Endodermal cell (in vitro differentiated cells): ENCODE results near the gene LSAMP. TPM values are rescaled to one million over a fixed set of nuclear protein-coding genes. Genes with fewer than 3 reads are reported as not detected.

ENCODE experiments used
- DNase-seq: peaks from one replicate; pipeline ENCODE4 v3.0.0-alpha.2; 2017
- H3K27ac ChIP-seq: 2 replicates; pipeline ENCODE4 v1.5.1; 2013; ENCODE audit warnings: mild to moderate bottlenecking, low read depth, low read length, moderate library complexity
- H3K27me3 ChIP-seq: 2 replicates; pipeline ENCODE4 v1.6.1; 2013; ENCODE audit warnings: mild to moderate bottlenecking, low read length, moderate library complexity; ENCODE audit not compliant: insufficient read depth, control insufficient read depth, poor library complexity, severe bottlenecking
- H3K36me3 ChIP-seq: 2 replicates; pipeline ENCODE4 v1.7.0; 2013; ENCODE audit warnings: mild to moderate bottlenecking, low read length, moderate library complexity; ENCODE audit not compliant: control insufficient read depth, insufficient read depth
- H3K4me1 ChIP-seq: one replicate; pipeline ENCODE4 v1.7.0; 2013; ENCODE audit warnings: low read length; ENCODE audit not compliant: control insufficient read depth, insufficient read depth
- H3K4me3 ChIP-seq: 2 replicates; pipeline ENCODE4 v1.5.1; 2013; ENCODE audit warnings: mild to moderate bottlenecking, low read length, moderate library complexity
- H3K9ac ChIP-seq: 2 replicates; pipeline ENCODE4 v1.6.1; 2013; ENCODE audit warnings: mild to moderate bottlenecking, low read length, moderate library complexity; ENCODE audit not compliant: poor library complexity, severe bottlenecking; ENCODE audit errors: extremely low read depth
- H3K9me3 ChIP-seq: 2 replicates; pipeline ENCODE4 v1.6.1; 2013; ENCODE audit warnings: mild to moderate bottlenecking, low read length, moderate library complexity; ENCODE audit not compliant: control insufficient read depth
- H3K27ac Mint-ChIP-seq: 2 replicates; pipeline ENCODE4 v1.8.0; 2020; ENCODE audit warnings: mixed read lengths
- H3K27me3 Mint-ChIP-seq: 2 replicates; pipeline ENCODE4 v1.8.0; 2021; ENCODE audit warnings: mild to moderate bottlenecking, mixed read lengths; ENCODE audit not compliant: insufficient read depth
- H3K36me3 Mint-ChIP-seq: 2 replicates; pipeline ENCODE4 v1.8.0; 2020; ENCODE audit warnings: low read depth, mixed read lengths
- H3K4me1 Mint-ChIP-seq: 2 replicates; pipeline ENCODE4 v1.8.0; 2020; ENCODE audit warnings: mixed read lengths
- H3K4me3 Mint-ChIP-seq: 2 replicates; pipeline ENCODE4 v1.8.0; 2020; ENCODE audit warnings: mild to moderate bottlenecking, moderate library complexity, mixed read lengths
- H3K9me3 Mint-ChIP-seq: 2 replicates; pipeline ENCODE4 v1.8.0; 2020; ENCODE audit warnings: mild to moderate bottlenecking, mixed read lengths
- WGBS, 2 experiments: methylation state at CpG; one replicate each; pipeline versions ENCODE4 v1.1.5 to v1.1.7; 2013; ENCODE audit warnings: missing lambda C conversion rate in 2 of 2, mixed read lengths in 1 of 2; ENCODE audit not compliant: insufficient coverage in 1 of 2, insufficient read length in 1 of 2; 5-methylcytosine and 5-hydroxymethylcytosine counted together
- total RNA-seq, 2 donors: library from RNA; stranded (reverse); fragmentation: NEBNext Ultra II Directional in 1 of 2; extraction: Animal tissue kit (Norgen Biotek cat#: 25700) in 1 of 2; gene quantifications; 2 replicates in 1 of 2; 3 replicates in 1 of 2; pipeline ENCODE4 v1.2.1, GENCODE V29; 2021
- TF ChIP-seq, protein P1 (sequence below): fragments of 200-600 bp; sonication (generic); conservative IDR thresholded peaks from 2 replicates; pipeline ENCODE4 v1.5.0; 2021; ENCODE audit warnings: antibody characterized with exemption, mild to moderate bottlenecking

Gene LSAMP
- total RNA-seq, 2 donors from 2014 or later: 4.4 to 10.2 TPM

DNA sequence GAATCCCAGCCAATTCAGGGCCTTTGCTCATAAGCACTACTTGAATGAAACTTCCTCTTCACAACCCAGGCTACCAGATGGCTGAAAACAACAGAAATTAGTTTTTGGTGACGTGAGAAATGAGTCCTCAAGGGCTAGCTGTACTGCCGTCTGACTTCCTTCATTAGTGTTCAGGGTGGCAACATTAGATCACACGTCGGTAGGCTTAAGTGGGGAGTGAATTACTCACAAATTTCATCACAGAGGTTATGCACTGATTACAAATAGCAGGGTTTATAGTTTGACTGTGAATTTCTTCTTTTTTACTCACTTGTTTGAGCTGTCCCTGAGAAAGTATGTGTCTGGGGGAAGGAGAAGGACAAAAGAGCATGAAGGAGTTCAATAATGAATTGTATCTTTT lies 424.8 kb downstream of the LSAMP start:
- H3K27ac Mint-ChIP-seq: no peak overlapping the region
- no peak overlapping the region for H3K27ac ChIP-seq
- no peaks in the 10 kb centered on the region for H3K27me3 Mint-ChIP-seq
- no peak overlapping the region for H3K4me3 Mint-ChIP-seq
- H3K9ac ChIP-seq: no peak overlapping the region
- no peaks in the 10 kb centered on the region for H3K36me3 ChIP-seq
- no peaks in the 10 kb centered on the region for H3K9me3 Mint-ChIP-seq
- DNase-seq: no peak
- no peak overlapping the region for H3K4me3 ChIP-seq
- no peaks in the 10 kb centered on the region for H3K36me3 Mint-ChIP-seq
- peaks cover 12% of the 10 kb centered on the region for H3K4me1 Mint-ChIP-seq
- TF ChIP-seq, protein P1, sequence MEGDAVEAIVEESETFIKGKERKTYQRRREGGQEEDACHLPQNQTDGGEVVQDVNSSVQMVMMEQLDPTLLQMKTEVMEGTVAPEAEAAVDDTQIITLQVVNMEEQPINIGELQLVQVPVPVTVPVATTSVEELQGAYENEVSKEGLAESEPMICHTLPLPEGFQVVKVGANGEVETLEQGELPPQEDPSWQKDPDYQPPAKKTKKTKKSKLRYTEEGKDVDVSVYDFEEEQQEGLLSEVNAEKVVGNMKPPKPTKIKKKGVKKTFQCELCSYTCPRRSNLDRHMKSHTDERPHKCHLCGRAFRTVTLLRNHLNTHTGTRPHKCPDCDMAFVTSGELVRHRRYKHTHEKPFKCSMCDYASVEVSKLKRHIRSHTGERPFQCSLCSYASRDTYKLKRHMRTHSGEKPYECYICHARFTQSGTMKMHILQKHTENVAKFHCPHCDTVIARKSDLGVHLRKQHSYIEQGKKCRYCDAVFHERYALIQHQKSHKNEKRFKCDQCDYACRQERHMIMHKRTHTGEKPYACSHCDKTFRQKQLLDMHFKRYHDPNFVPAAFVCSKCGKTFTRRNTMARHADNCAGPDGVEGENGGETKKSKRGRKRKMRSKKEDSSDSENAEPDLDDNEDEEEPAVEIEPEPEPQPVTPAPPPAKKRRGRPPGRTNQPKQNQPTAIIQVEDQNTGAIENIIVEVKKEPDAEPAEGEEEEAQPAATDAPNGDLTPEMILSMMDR: no peak
- H3K27me3 ChIP-seq: no peaks in the 10 kb centered on the region
- WGBS, 2 experiments: 82 to 100% methylated on average over 4 of the region's 4 CpGs
- no peaks in the 10 kb centered on the region for H3K9me3 ChIP-seq
- H3K4me1 ChIP-seq: no peaks in the 10 kb centered on the region

GRCh38 chr3:116019254-116019763 lies 426.0 kb downstream of the LSAMP start:
- Histone ChIP-seq H3K36me3 (no peaks in the 10 kb centered on the region), H3K27ac (no peak overlapping the region), H3K27me3 (no peaks in the 10 kb centered on the region), H3K9me3 (no peaks in the 10 kb centered on the region), H3K4me1 (no peaks in the 10 kb centered on the region), H3K4me3 (no peak overlapping the region), H3K9ac (no peak overlapping the region)
- TF ChIP-seq, protein P1: no peak
- Mint-ChIP-seq H3K9me3 (no peaks in the 10 kb centered on the region), H3K4me1 (peaks cover 12% of the 10 kb centered on the region), H3K27ac (no peak overlapping the region), H3K36me3 (no peaks in the 10 kb centered on the region), H3K4me3 (no peak overlapping the region), H3K27me3 (no peaks in the 10 kb centered on the region)
- 95% methylated on average over 3 to 4 of the region's 4 CpGs for WGBS, 2 experiments
- no peak for DNase-seq

GRCh38 chr3:116018646-116019045 lies 426.6 kb downstream of the LSAMP start:
- Mint-ChIP-seq H3K9me3 (no peaks in the 10 kb centered on the region), H3K27ac (no peak overlapping the region), H3K36me3 (no peaks in the 10 kb centered on the region), H3K4me1 (peaks cover 12% of the 10 kb centered on the region), H3K4me3 (no peak overlapping the region), H3K27me3 (no peaks in the 10 kb centered on the region)
- WGBS, 2 experiments: 90 to 100% methylated on average over 1 of the region's 1 CpG
- no peak for DNase-seq
- Histone ChIP-seq H3K36me3 (no peaks in the 10 kb centered on the region), H3K27ac (no peak overlapping the region), H3K9me3 (no peaks in the 10 kb centered on the region), H3K4me3 (no peak overlapping the region), H3K27me3 (no peaks in the 10 kb centered on the region), H3K9ac (no peak overlapping the region), H3K4me1 (no peaks in the 10 kb centered on the region)
- TF ChIP-seq, protein P1: no peak
